Left ventricle myocardium inferior (tissue), 1 donor: ENCODE data around the gene ARL5C. TPM values are rescaled to one million over a fixed set of nuclear protein-coding genes. Genes with fewer than 3 reads are reported as not detected.
A peak's percentile ranks its signal among the peaks of the same experiment; 100 is the strongest.

Source experiments
- DNase-seq: peaks from one replicate; pipeline ENCODE4 v3.0.0-alpha.2; 2020
- H3K27ac ChIP-seq: fragments of 200-600 bp; replicated peaks from 2 replicates; pipeline ENCODE4 v1.8.0; 2021
- H3K27me3 ChIP-seq: fragments of 200-600 bp; 2 replicates; pipeline ENCODE4 v1.8.0; 2021; ENCODE audit warnings: low read depth
- H3K36me3 ChIP-seq: fragments of 200-600 bp; 2 replicates; pipeline ENCODE4 v1.8.0; 2021
- H3K4me1 ChIP-seq: fragments of 200-600 bp; 2 replicates; pipeline ENCODE4 v1.8.0; 2021
- H3K4me3 ChIP-seq: fragments of 200-600 bp; 2 replicates; pipeline ENCODE4 v1.8.0; 2021; ENCODE audit warnings: mild to moderate bottlenecking, moderate library complexity
- H3K9me3 ChIP-seq: fragments of 200-600 bp; replicated peaks from 2 replicates; pipeline ENCODE4 v1.8.0; 2021
- CTCF ChIP-seq: fragments of 200-600 bp; IDR thresholded peaks from 2 replicates; pipeline ENCODE4 v1.8.0; 2021; ENCODE audit warnings: antibody characterized with exemption, mild to moderate bottlenecking, borderline replicate concordance
- intact Hi-C: fragments of 100-400 bp; cut with micrococcal nuclease; formaldehyde crosslinking; loops from one replicate; pipeline ENCODE4 v1.11.0; 2022
- total RNA-seq: library from RNA; stranded (reverse); fragmentation: NEBNext Ultra II Directional; extraction: Animal tissue kit (Norgen Biotek cat#: 25700); gene quantifications from one replicate; pipeline ENCODE4 v1.2.1, GENCODE V29; 2021
- donor health status: DM: no; HTN: yes; CAD: no; lungs with severe emphysema.

Gene ARL5C
- total RNA-seq, 1 donor from 2014 or later: not detected

GRCh38 chr17:39145143-39145542, 20.8 kb downstream of the ARL5C start:
- DNase-seq: no peak
- H3K27ac ChIP-seq: peak overlapping the region; percentile 88
- H3K9me3 ChIP-seq: peaks cover 6% of the 10 kb centered on the region
- peaks cover 24% of the 10 kb centered on the region for H3K27me3 ChIP-seq
- H3K36me3 ChIP-seq: no peaks in the 10 kb centered on the region
- intact Hi-C loops: loop anchor here (10.0 kb wide), 1 partner anchor 70 kb away; no protein-coding TSS in a partner anchor
- TF ChIP-seq CTCF: no peak
- peaks cover 34% of the 10 kb centered on the region for H3K4me1 ChIP-seq
- H3K4me3 ChIP-seq: no peak overlapping the region

GRCh38 chr17:39144416-39144840, 21.5 kb downstream of the ARL5C start:
- H3K9me3 ChIP-seq: peaks cover 6% of the 10 kb centered on the region
- peak; percentile 92 for DNase-seq
- H3K4me3 ChIP-seq: no peak overlapping the region
- no peaks in the 10 kb centered on the region for H3K36me3 ChIP-seq
- H3K27ac ChIP-seq: peak overlapping the region; percentile 88
- peaks cover 17% of the 10 kb centered on the region for H3K27me3 ChIP-seq
- H3K4me1 ChIP-seq: peaks cover 34% of the 10 kb centered on the region
- intact Hi-C loops: loop anchor here (10.0 kb wide), 1 partner anchor 70 kb away; no protein-coding TSS in a partner anchor
- TF ChIP-seq CTCF: no peak

GRCh38 chr17:39143552-39144093, 22.3 kb downstream of the ARL5C start:
- Histone ChIP-seq H3K9me3 (peaks cover 6% of the 10 kb centered on the region), H3K4me3 (no peak overlapping the region), H3K4me1 (peaks cover 38% of the 10 kb centered on the region), H3K27ac (peak overlapping the region; percentile 88), H3K27me3 (peaks cover 12% of the 10 kb centered on the region), H3K36me3 (no peaks in the 10 kb centered on the region)
- DNase-seq: peak; percentile 85
- intact Hi-C loops: loop anchor here (10.0 kb wide), 1 partner anchor 69 kb away; no protein-coding TSS in a partner anchor
- no peak for TF ChIP-seq CTCF

GRCh38 chr17:39141915-39142664, 23.9 kb downstream of the ARL5C start:
- no peak for DNase-seq
- no peak for TF ChIP-seq CTCF
- Histone ChIP-seq H3K27ac (peak overlapping the region; percentile 88), H3K4me3 (no peak overlapping the region), H3K36me3 (no peaks in the 10 kb centered on the region), H3K27me3 (peaks cover 2% of the 10 kb centered on the region), H3K9me3 (peaks cover 6% of the 10 kb centered on the region), H3K4me1 (peaks cover 40% of the 10 kb centered on the region)
- intact Hi-C loops: loop anchor here (10.0 kb wide), 1 partner anchor 67 kb away; no protein-coding TSS in a partner anchor

GRCh38 chr17:39141294-39141693, 24.7 kb downstream of the ARL5C start:
- DNase-seq: no peak
- Histone ChIP-seq H3K27me3 (no peaks in the 10 kb centered on the region), H3K9me3 (peaks cover 6% of the 10 kb centered on the region), H3K27ac (no peak overlapping the region), H3K36me3 (no peaks in the 10 kb centered on the region), H3K4me1 (peaks cover 42% of the 10 kb centered on the region), H3K4me3 (no peak overlapping the region)
- TF ChIP-seq CTCF: no peak
- intact Hi-C loops: loop anchor here (10.0 kb wide), 1 partner anchor 66 kb away; no protein-coding TSS in a partner anchor
